GM19463 (cell line): ENCODE data around the gene PSME3IP1.

Source experiments
- ATAC-seq: cut with Tn5 transposase; IDR thresholded peaks from one replicate; pipeline ENCODE4 v1.9.1; 2021; ENCODE audit warnings: mild to moderate bottlenecking, moderate library complexity; ENCODE audit not compliant: unreplicated experiment

Gene PSME3IP1

GRCh38 chr16:57169327-57169726 lies 16.5 kb downstream of the PSME3IP1 start:
- ATAC-seq, result no peak

GRCh38 chr16:57167953-57168352 lies 17.9 kb downstream of the PSME3IP1 start:
- ATAC-seq, result no peak

GRCh38 chr16:57167538-57167937 lies 18.3 kb downstream of the PSME3IP1 start:
- ATAC-seq, result no peak

GRCh38 chr16:57166951-57167350 lies 18.9 kb downstream of the PSME3IP1 start:
- ATAC-seq, result no peak

- no peak for ATAC-seq
Observed at GRCh38 chr16:57166451-57166850, 19.4 kb downstream of the PSME3IP1 start.

GRCh38 chr16:57165938-57166337 lies 19.9 kb downstream of the PSME3IP1 start:
- ATAC-seq, result no peak

GRCh38 chr16:57165483-57165882 lies 20.4 kb downstream of the PSME3IP1 start:
- ATAC-seq, result no peak

- ATAC-seq, result no peak
Observed at GRCh38 chr16:57163842-57164241, 22.0 kb downstream of the PSME3IP1 start.

- no peak for ATAC-seq
Observed at GRCh38 chr16:57159447-57159846, 26.4 kb downstream of the PSME3IP1 start.

- ATAC-seq, result no peak
Observed at GRCh38 chr16:57157533-57157932, 28.3 kb downstream of the PSME3IP1 start.

- no peak for ATAC-seq
Observed at GRCh38 chr16:57156351-57156703, 29.5 kb downstream of the PSME3IP1 start.

GRCh38 chr16:57155702-57156350 lies 30.0 kb downstream of the PSME3IP1 start:
- ATAC-seq, result no peak

- ATAC-seq, result no peak
Observed at GRCh38 chr16:57153841-57154240, 32.0 kb downstream of the PSME3IP1 start.

GRCh38 chr16:57152096-57153093 lies 33.4 kb downstream of the PSME3IP1 start:
- ATAC-seq, result no peak

- no peak for ATAC-seq
Observed at GRCh38 chr16:57151369-57151768, 34.5 kb downstream of the PSME3IP1 start.

GRCh38 chr16:57150682-57151330 lies 35.0 kb downstream of the PSME3IP1 start:
- ATAC-seq, result no peak

GRCh38 chr16:57149391-57149790 lies 36.4 kb downstream of the PSME3IP1 start:
- ATAC-seq, result no peak

GRCh38 chr16:57148481-57148880 lies 37.4 kb downstream of the PSME3IP1 start:
- no peak for ATAC-seq

- no peak for ATAC-seq
Observed at GRCh38 chr16:57147381-57148221, 38.2 kb downstream of the PSME3IP1 start.

GRCh38 chr16:57146735-57147134 lies 39.1 kb downstream of the PSME3IP1 start:
- no peak for ATAC-seq
